Heart left ventricle (tissue), 16 donors: ENCODE measurements around the gene HIPK4. TPM values are rescaled to one million over a fixed set of nuclear protein-coding genes. Genes with fewer than 3 reads are reported as not detected.
"Not testable (repeated sequence)": the region's sequence is repeated elsewhere in the genome, so short reads cannot be mapped to it uniquely, and the experiment has no call there.

Source experiments
- ATAC-seq, 4 donors: fragments of 200-7000 bp; cut with Tn5 transposase; one replicate each; pipeline ENCODE4 v1.9.1; 2020 to 2022; ENCODE audit warnings: moderate library complexity in 4 of 4, mild to moderate bottlenecking in 3 of 4, moderate number of reproducible peaks in 1 of 4
- DNase-seq, 5 donors: peaks; one replicate each; pipeline ENCODE4 v3.0.0-alpha.2; 2020
- H3K27ac ChIP-seq, 12 donors: fragments of 200-600 bp; sonication (generic) in 4 of 12; one replicate each; pipeline versions ENCODE4 v1.5.0 to v1.8.0; 2016 to 2022; ENCODE audit warnings: mild to moderate bottlenecking in 2 of 12
- H3K27me3 ChIP-seq, 9 donors: fragments of 200-600 bp; sonication (generic) in 2 of 9; one replicate each; pipeline versions ENCODE4 v1.5.1 to v1.8.0; 2016 to 2022; ENCODE audit warnings: mild to moderate bottlenecking in 3 of 9
- H3K36me3 ChIP-seq, 9 donors: fragments of 200-600 bp; sonication (generic) in 2 of 9; one replicate each; pipeline versions ENCODE4 v1.5.0 to v1.8.0; 2018 to 2022; ENCODE audit warnings: mild to moderate bottlenecking in 2 of 9
- H3K4me1 ChIP-seq, 12 donors: fragments of 200-600 bp; sonication (generic) in 4 of 12; one replicate each; pipeline versions ENCODE4 v1.5.0 to v1.8.0; 2016 to 2022; ENCODE audit warnings: mild to moderate bottlenecking in 3 of 12
- H3K4me3 ChIP-seq, 12 donors: fragments of 200-600 bp; sonication (generic) in 4 of 12; one replicate each; pipeline versions ENCODE4 v1.5.0 to v1.8.0; 2017 to 2022; ENCODE audit warnings: mild to moderate bottlenecking in 9 of 12, moderate library complexity in 4 of 12
- H3K9me3 ChIP-seq, 12 donors: fragments of 200-600 bp; sonication (generic) in 4 of 12; one replicate each; pipeline versions ENCODE4 v1.5.0 to v1.8.0; 2016 to 2022; ENCODE audit warnings: mild to moderate bottlenecking in 1 of 12
- POLR2A ChIP-seq, 2 donors: fragments of 450-650 bp; IDR thresholded peaks; one replicate each; pipeline ENCODE4 v1.6.1; 2017; ENCODE audit warnings: antibody characterized with exemption in 2 of 2, mild to moderate bottlenecking in 2 of 2, moderate library complexity in 2 of 2
- WGBS, 4 donors: extraction: QIAGEN DNeasy Blood & Tissue Kit in 2 of 4; methylation state at CpG; one replicate each; pipeline versions ENCODE4 v1.1.5 to v1.1.7; 2013 to 2018; 5-methylcytosine and 5-hydroxymethylcytosine counted together
- intact Hi-C, 10 donors: fragments of 100-400 bp; cut with DNase I; formaldehyde crosslinking; loops; one replicate each; pipeline versions ENCODE4 v1.11.1 to v1.14.2; 2022
- polyA plus RNA-seq, 2 donors: library from polyadenylated mRNA; stranded (reverse); fragments of 200-250 nt; gene quantifications; one replicate each; pipeline ENCODE4 v1.2.3, GENCODE V29; 2013
- total RNA-seq, 9 donors: library from RNA; depleted of rRNA in 2 of 9; stranded (reverse); fragments of >200 nt in 2 of 9; fragmentation: NEBNext Ultra II Directional in 3 of 9; extraction: Animal tissue kit (Norgen Biotek cat#: 25700) in 3 of 9; gene quantifications; one replicate each; pipeline versions ENCODE4 v1.1.0 to v1.2.4, GENCODE V29; 2016 to 2023
- TF ChIP-seq, protein P1 (sequence below), 12 donors: fragments of 200-600 bp; sonication (generic) in 4 of 12; IDR thresholded peaks; one replicate each; pipeline versions ENCODE4 v1.5.0 to v1.8.0; 2018 to 2022; ENCODE audit warnings: antibody characterized with exemption in 12 of 12, mild to moderate bottlenecking in 5 of 12
- donor health status: ischemic (EF 13 %, LVEDD 7.1; RV severe dilation, severe dysfunction).
- donor health status: healthy with polysubstance abuse.
- donor health status: DM: no; HTN: yes; CAD: no.
- donor health status: DM: no; HTN: no; CAD: no.
- donor health status: ischemic (EF 25% LVEDD 6.9; RV normal size, moderate dysfunction).
- donor health status: ischemic (EF 25% LVEDD 5.7; RV mildly dilated, moderate dysfunction).
- donor health status: healthy.
- donor health status: DM: yes; HTN: yes; CAD: no.
- donor health status: ischemic (EF 35%, LVEDD 5.7; RV mildly dilated, moderate dysfunction).
- donor health status: nonischemic (EF 11% LVEDD 7.7; RV severe dilation, severe dysfunction).
- donor health status: DM: yes; HTN: yes; CAD: no.
- donor health status: PGD.
- donor health status: ischemic (EF 29% LVEDD 5.4; RV normal size, mild dysfunction).
- donor health status: nonischemic (EF 23%, LVEDD 6.1; RV moderate dilation, normal function).

HIPK4 gene
- total and polyA plus RNA-seq, 11 donors = 0.07 to 0.14 (median 0.12) TPM; not detected in 6

DNA sequence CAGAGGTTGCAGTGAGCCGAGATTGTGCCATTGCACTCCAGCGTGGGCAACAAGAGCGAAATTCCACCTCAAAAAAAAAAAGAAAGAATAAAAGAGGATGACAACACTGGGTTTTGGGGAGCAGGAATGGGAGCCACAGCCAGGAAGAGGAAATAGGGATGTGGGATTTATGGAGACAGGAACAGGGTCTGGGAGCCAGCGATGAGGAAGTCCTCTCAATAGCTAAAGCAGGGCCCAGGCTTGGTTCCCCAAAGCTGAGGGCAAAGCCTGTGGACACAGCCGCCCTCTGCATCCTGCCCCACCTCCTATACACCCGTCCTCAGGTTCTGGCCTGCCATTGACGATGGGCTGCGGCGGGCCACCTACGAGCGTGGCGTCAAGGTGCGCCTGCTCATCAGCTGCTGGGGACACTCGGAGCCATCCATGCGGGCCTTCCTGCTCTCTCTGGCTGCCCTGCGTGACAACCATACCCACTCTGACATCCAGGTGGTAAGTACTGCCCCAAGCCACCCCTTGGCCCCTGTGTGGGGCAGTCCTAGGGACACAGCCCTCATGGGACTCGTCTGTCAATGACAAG lies 13.6 kb downstream of the HIPK4 start:
- WGBS, 4 donors = 91 to 97% (median 93%) methylated on average over 17 of the region's 17 CpGs
- Histone ChIP-seq H3K9me3 (no peaks in the 10 kb centered on the region), H3K27me3 (no peaks in the 10 kb centered on the region), H3K27ac (no peak overlapping the region), H3K36me3 (peaks cover 0 to 80% (median 67%) of the 10 kb centered on the region in 9 donors), H3K4me3 (no peak overlapping the region), H3K4me1 (no peaks in the 10 kb centered on the region)
- DNase-seq = no peak
- ATAC-seq = no peak
- intact Hi-C loops = no loop called here
- TF ChIP-seq, protein P1, sequence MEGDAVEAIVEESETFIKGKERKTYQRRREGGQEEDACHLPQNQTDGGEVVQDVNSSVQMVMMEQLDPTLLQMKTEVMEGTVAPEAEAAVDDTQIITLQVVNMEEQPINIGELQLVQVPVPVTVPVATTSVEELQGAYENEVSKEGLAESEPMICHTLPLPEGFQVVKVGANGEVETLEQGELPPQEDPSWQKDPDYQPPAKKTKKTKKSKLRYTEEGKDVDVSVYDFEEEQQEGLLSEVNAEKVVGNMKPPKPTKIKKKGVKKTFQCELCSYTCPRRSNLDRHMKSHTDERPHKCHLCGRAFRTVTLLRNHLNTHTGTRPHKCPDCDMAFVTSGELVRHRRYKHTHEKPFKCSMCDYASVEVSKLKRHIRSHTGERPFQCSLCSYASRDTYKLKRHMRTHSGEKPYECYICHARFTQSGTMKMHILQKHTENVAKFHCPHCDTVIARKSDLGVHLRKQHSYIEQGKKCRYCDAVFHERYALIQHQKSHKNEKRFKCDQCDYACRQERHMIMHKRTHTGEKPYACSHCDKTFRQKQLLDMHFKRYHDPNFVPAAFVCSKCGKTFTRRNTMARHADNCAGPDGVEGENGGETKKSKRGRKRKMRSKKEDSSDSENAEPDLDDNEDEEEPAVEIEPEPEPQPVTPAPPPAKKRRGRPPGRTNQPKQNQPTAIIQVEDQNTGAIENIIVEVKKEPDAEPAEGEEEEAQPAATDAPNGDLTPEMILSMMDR (IDR thresholded peaks at IDR 0.05) = no peak
- no peak for TF ChIP-seq POLR2A (IDR thresholded peaks at IDR 0.05)

DNA sequence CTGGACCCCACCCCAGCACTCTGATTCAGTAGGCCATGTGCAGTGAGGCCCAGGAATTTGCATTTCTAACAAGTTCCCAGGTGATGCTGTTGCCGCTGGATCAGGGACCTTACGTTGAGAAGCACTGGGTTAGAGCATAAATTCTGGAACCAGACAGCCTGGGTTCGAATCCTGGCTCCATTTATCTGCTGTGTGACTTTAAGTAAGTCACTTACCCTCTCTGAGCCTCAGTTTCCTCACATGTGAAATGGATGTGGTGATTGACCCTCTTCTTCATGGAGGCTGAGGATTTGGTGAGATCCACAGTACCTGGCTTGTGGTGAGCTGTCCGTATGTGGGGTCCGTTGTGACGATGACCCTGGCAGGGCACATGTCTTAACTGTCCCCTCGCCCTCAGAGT lies 15.9 kb downstream of the HIPK4 start:
- WGBS, 4 donors = 94 to 99% (median 96%) methylated on average over 7 of the region's 7 CpGs
- DNase-seq (no peak), ATAC-seq (no peak)
- no peaks in the 10 kb centered on the region for H3K27me3 ChIP-seq
- TF ChIP-seq POLR2A (IDR thresholded peaks at IDR 0.05) = no peak
- TF ChIP-seq, protein P1 (IDR thresholded peaks at IDR 0.05) = no peak
- no peak overlapping the region for H3K4me3 ChIP-seq
- no peaks in the 10 kb centered on the region for H3K4me1 ChIP-seq
- no peaks in the 10 kb centered on the region for H3K9me3 ChIP-seq
- no peak overlapping the region for H3K27ac ChIP-seq
- peaks cover 0 to 90% (median 82%) of the 10 kb centered on the region in 9 donors for H3K36me3 ChIP-seq
- intact Hi-C loops = no loop called here

DNA sequence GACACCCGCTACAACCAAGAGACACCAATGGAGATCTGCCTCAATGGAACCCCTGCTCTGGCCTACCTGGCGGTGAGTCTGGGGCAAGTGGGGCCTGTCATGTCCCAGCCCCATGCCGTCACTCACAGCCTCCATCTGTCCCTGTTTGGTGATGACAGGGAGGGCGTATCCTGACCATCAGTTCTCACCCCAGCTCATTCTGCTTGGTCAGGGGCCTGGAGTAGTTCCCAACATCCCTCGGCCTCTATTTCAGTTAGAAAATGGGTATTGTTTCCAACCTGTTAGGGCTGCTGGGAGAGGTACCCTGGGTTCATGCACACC lies 18.2 kb downstream of the HIPK4 start:
- peak in 1 of 4 donors; percentile 33 for ATAC-seq
- TF ChIP-seq POLR2A (IDR thresholded peaks at IDR 0.05) = no peak
- TF ChIP-seq, protein P1 (IDR thresholded peaks at IDR 0.05) = no peak
- H3K27me3 ChIP-seq = no peaks in the 10 kb centered on the region
- peaks cover 0 to under 1% (median 0%) of the 10 kb centered on the region in 12 donors for H3K4me1 ChIP-seq
- peaks cover 0 to 98% (median 89%) of the 10 kb centered on the region in 9 donors for H3K36me3 ChIP-seq
- H3K9me3 ChIP-seq = no peaks in the 10 kb centered on the region
- H3K27ac ChIP-seq = no peak overlapping the region
- H3K4me3 ChIP-seq = no peak overlapping the region
- DNase-seq = no peak
- intact Hi-C loops = no loop called here
- 93 to 97% (median 95%) methylated on average over 4 to 5 of the region's 5 CpGs for WGBS, 4 donors

DNA sequence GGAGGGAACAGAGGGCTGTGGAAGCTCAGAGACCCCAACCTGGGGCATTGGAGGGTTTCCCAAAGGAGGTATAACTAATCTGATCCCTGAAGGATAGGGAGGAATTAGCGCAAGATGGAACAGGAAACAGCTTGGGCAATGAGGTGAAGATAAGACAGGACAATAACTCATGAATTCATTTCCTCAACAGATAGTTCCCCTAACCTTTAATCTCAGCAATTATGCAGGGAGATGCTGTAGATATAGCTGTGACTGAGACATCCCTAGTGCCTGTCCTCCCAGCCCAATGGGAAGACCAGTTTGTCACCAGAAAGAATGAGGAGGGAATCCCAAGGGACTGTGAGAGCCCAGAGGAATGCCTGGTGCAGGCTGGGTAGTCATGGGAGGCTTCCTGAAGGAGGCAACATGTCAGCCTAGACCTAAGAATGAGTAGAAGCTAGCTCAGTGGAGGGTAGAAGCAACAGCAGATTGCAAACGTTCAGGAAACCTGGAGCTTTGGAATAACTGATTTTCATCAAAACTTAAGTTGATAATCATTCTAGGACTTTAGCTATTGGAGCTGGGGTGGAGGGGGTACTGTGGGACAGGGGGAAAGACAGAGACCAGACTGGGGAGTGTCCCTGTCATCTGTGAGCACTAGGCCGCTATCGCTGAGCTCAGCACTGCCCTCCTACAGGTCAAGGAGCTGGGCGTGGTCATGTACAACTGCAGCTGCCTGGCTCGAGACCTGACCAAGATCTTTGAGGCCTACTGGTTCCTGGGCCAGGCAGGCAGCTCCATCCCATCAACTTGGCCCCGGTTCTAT lies 18.8 kb downstream of the HIPK4 start:
- Histone ChIP-seq H3K27me3 (no peaks in the 10 kb centered on the region), H3K36me3 (peaks cover 0 to 97% (median 91%) of the 10 kb centered on the region in 9 donors), H3K27ac (no peak overlapping the region), H3K9me3 (no peaks in the 10 kb centered on the region), H3K4me1 (peaks cover 0 to 6% (median 0%) of the 10 kb centered on the region in 12 donors), H3K4me3 (no peak overlapping the region)
- DNase-seq (no peak), ATAC-seq (no peak)
- intact Hi-C loops = no loop called here
- no peak for TF ChIP-seq POLR2A (IDR thresholded peaks at IDR 0.05)
- TF ChIP-seq, protein P1 (IDR thresholded peaks at IDR 0.05) = no peak
- 79 to 91% (median 84%) methylated on average over 6 to 7 of the region's 7 CpGs for WGBS, 4 donors

DNA sequence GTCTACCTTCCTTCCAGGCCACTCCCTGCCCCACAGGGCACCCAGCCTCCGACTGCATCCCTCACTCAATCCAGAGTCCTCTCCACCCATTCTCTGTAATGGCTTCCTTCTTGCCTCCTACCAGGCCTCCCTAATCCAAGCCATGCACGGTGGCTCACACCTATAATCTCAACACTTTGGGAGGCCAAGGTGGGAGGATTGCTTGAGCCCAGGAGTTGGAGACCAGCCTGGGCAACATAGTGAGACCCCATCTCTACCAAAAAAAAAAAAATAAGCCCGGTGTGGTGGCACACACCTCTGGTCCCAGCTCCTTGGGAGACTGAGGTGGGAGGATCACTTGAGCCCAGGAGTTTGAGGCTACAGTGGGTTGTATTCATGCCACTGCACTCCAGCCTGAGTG lies 19.7 kb downstream of the HIPK4 start:
- intact Hi-C loops, H3K27ac ChIP-seq, ATAC-seq, H3K27me3 ChIP-seq, H3K4me3 ChIP-seq, H3K9me3 ChIP-seq, DNase-seq: not testable (repeated sequence)
- peaks cover 0 to 89% (median 84%) of the 10 kb centered on the region in 9 donors for H3K36me3 ChIP-seq
- 91 to 98% (median 92%) methylated on average over 3 of the region's 3 CpGs for WGBS, 4 donors
- peaks cover 0 to 15% (median 2%) of the 10 kb centered on the region in 12 donors for H3K4me1 ChIP-seq
